ENCODE measurements around the gene CAPN9.

The CAPN9 gene

GRCh38 chr1:230770317-230770716 lies 23.1 kb downstream of the CAPN9 start:
- H3K27ac ChIP-seq (ENCODE audit: extremely low read depth, low read depth, low read length), result no peak overlapping the region
- ChIA-PET CTCF (no interaction called here), POLR2A (no interaction called here)
- no peaks in the 10 kb centered on the region for H3K9me3 ChIP-seq (ENCODE audit: control insufficient read depth, insufficient read depth, low read depth, low read length)
- no peaks in the 10 kb centered on the region for H3K4me1 ChIP-seq (ENCODE audit: control insufficient read depth, insufficient read depth, low read length)
- no peaks in the 10 kb centered on the region for H3K36me3 ChIP-seq (ENCODE audit: control insufficient read depth in 2 of 2, insufficient read depth in 1 of 2, low read length in 2 of 2)
- H3K4me3 ChIP-seq (ENCODE audit: low read depth, low read length), result no peak overlapping the region
- TF ChIP-seq ZNF221 (tag by site-specific recombination; IDR thresholded peaks at IDR 0.05; ENCODE audit: borderline replicate concordance) (no peak), ZNF416 (tag by site-specific recombination; IDR thresholded peaks at IDR 0.05) (peak; percentile 92; the same call in 1 of the 2 replicates)

DNA sequence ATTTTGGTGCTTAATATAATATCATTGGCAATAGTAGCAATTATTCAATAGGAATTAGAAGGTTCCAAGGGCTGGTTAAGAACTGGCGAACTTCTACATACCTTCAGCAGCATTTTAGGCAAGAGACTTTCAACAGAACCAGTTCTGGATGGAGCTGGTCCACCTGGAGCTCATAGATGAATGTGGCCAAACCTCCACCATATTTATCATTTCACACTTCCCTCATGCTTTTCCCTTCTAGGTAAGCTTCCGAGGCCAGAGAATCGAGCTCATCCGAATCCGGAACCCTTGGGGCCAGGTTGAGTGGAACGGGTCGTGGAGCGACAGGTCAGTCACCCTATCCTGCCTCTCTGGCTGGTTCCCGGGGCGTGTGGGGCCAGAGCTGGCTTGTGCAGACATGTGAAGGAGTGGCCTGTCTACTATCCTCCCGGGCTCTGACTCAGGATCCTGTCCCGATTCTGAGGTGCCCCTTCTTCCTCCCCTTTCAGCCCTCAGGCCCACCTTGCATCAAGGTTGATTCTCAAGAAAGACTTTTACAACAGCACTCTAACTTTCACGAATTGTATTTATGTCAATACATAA lies 24.7 kb downstream of the CAPN9 start:
- H3K4me3 ChIP-seq (ENCODE audit: low read depth, low read length), result no peak overlapping the region
- H3K27ac ChIP-seq (ENCODE audit: extremely low read depth, low read depth, low read length), result no peak overlapping the region
- no peaks in the 10 kb centered on the region for H3K36me3 ChIP-seq (ENCODE audit: control insufficient read depth in 2 of 2, insufficient read depth in 1 of 2, low read length in 2 of 2)
- H3K4me1 ChIP-seq (ENCODE audit: control insufficient read depth, insufficient read depth, low read length), result no peaks in the 10 kb centered on the region
- H3K9me3 ChIP-seq (ENCODE audit: control insufficient read depth, insufficient read depth, low read depth, low read length), result no peaks in the 10 kb centered on the region
- ChIA-PET POLR2A (interaction anchor here (1.0 kb wide), 1 partner anchor 129 kb away, joined by 3 read pairs; no protein-coding TSS in a partner anchor), CTCF (interaction anchor here (0.6 to 1.6 kb wide), 3 partner anchors 10 to 129 kb away, joined by 3 to 9 read pairs (median 3); no protein-coding TSS in a partner anchor)
- TF ChIP-seq SCRT2 (tag by site-specific recombination; IDR thresholded peaks at IDR 0.05), result peak; percentile 66
- no peak for TF ChIP-seq ZXDB (tag by site-specific recombination; IDR thresholded peaks at IDR 0.05)

GRCh38 chr1:230772457-230773395 lies 25.5 kb downstream of the CAPN9 start:
- no peaks in the 10 kb centered on the region for H3K36me3 ChIP-seq (ENCODE audit: control insufficient read depth in 2 of 2, insufficient read depth in 1 of 2, low read length in 2 of 2)
- H3K4me1 ChIP-seq (ENCODE audit: control insufficient read depth, insufficient read depth, low read length), result no peaks in the 10 kb centered on the region
- H3K4me3 ChIP-seq (ENCODE audit: low read depth, low read length), result no peak overlapping the region
- ChIA-PET POLR2A (no interaction called here), CTCF (interaction anchor here (0.6 to 1.6 kb wide), 10 partner anchors 10 to 924 kb away, joined by 3 to 9 read pairs (median 3); no protein-coding TSS in a partner anchor)
- H3K9me3 ChIP-seq (ENCODE audit: control insufficient read depth, insufficient read depth, low read depth, low read length), result no peaks in the 10 kb centered on the region
- TF ChIP-seq ZNF510 (tag by site-specific recombination; IDR thresholded peaks at IDR 0.05; ENCODE audit: insufficient replicate concordance) (no peak), RBAK (tag by site-specific recombination; IDR thresholded peaks at IDR 0.05) (no peak), ZNF626 (tag by site-specific recombination; IDR thresholded peaks at IDR 0.05) (no peak)
- TF ChIP-seq, protein P1, sequence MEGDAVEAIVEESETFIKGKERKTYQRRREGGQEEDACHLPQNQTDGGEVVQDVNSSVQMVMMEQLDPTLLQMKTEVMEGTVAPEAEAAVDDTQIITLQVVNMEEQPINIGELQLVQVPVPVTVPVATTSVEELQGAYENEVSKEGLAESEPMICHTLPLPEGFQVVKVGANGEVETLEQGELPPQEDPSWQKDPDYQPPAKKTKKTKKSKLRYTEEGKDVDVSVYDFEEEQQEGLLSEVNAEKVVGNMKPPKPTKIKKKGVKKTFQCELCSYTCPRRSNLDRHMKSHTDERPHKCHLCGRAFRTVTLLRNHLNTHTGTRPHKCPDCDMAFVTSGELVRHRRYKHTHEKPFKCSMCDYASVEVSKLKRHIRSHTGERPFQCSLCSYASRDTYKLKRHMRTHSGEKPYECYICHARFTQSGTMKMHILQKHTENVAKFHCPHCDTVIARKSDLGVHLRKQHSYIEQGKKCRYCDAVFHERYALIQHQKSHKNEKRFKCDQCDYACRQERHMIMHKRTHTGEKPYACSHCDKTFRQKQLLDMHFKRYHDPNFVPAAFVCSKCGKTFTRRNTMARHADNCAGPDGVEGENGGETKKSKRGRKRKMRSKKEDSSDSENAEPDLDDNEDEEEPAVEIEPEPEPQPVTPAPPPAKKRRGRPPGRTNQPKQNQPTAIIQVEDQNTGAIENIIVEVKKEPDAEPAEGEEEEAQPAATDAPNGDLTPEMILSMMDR (tag by site-specific recombination; IDR thresholded peaks at IDR 0.05), result peak; percentile 85
- no peak overlapping the region for H3K27ac ChIP-seq (ENCODE audit: extremely low read depth, low read depth, low read length)

GRCh38 chr1:230773396-230774033 lies 26.3 kb downstream of the CAPN9 start:
- no peak overlapping the region for H3K27ac ChIP-seq (ENCODE audit: extremely low read depth, low read depth, low read length)
- POLR2A ChIA-PET, result no interaction called here
- no peaks in the 10 kb centered on the region for H3K4me1 ChIP-seq (ENCODE audit: control insufficient read depth, insufficient read depth, low read length)
- CTCF ChIA-PET, result interaction anchor here (0.5 to 1.6 kb wide), 8 partner anchors 23 to 925 kb away, joined by 3 to 9 read pairs (median 4); no protein-coding TSS in a partner anchor
- no peaks in the 10 kb centered on the region for H3K9me3 ChIP-seq (ENCODE audit: control insufficient read depth, insufficient read depth, low read depth, low read length)
- no peaks in the 10 kb centered on the region for H3K36me3 ChIP-seq (ENCODE audit: control insufficient read depth in 2 of 2, insufficient read depth in 1 of 2, low read length in 2 of 2)
- no peak for TF ChIP-seq ZNF266 (tag by site-specific recombination; IDR thresholded peaks at IDR 0.05; ENCODE audit: low read depth)
- no peak for TF ChIP-seq ZNF701 (tag by site-specific recombination; IDR thresholded peaks at IDR 0.05)
- TF ChIP-seq, protein P2, sequence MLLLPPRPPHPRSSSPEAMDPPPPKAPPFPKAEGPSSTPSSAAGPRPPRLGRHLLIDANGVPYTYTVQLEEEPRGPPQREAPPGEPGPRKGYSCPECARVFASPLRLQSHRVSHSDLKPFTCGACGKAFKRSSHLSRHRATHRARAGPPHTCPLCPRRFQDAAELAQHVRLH (tag by site-specific recombination; IDR thresholded peaks at IDR 0.05), result no peak
- no peak for TF ChIP-seq ZNF571 (tag by site-specific recombination; IDR thresholded peaks at IDR 0.05)
- H3K4me3 ChIP-seq (ENCODE audit: low read depth, low read length), result no peak overlapping the region
